Activated CD4-positive, alpha-beta T cell treated with anti-CD3 and anti-CD28 coated beads for 48 hours (primary cell): ENCODE data around the gene FBXL17.
"Not testable (repeated sequence)": the region's sequence is repeated elsewhere in the genome, so short reads cannot be mapped to it uniquely, and the experiment has no call there.

Experiments used
- DNase-seq: peaks from one replicate; pipeline ENCODE4 v3.0.0-alpha.2; 2020

The FBXL17 gene

GRCh38 chr5:108238936-108239887, 142.7 kb downstream of the FBXL17 start:
- no peak for DNase-seq

- no peak for DNase-seq
Observed at GRCh38 chr5:108238461-108238860, 143.4 kb downstream of the FBXL17 start.

- DNase-seq = no peak
Observed at GRCh38 chr5:108233617-108234155, 148.2 kb downstream of the FBXL17 start.

GRCh38 chr5:108232805-108233204, 149.1 kb downstream of the FBXL17 start:
- no peak for DNase-seq

GRCh38 chr5:108222011-108222410, 159.9 kb downstream of the FBXL17 start:
- no peak for DNase-seq

GRCh38 chr5:108220834-108221233, 161.1 kb downstream of the FBXL17 start:
- no peak for DNase-seq

GRCh38 chr5:108216890-108217289, 165.0 kb downstream of the FBXL17 start:
- DNase-seq = no peak

GRCh38 chr5:108214857-108215256, 167.0 kb downstream of the FBXL17 start:
- no peak for DNase-seq

GRCh38 chr5:108212775-108213346, 169.0 kb downstream of the FBXL17 start:
- DNase-seq = no peak

- no peak for DNase-seq
Observed at GRCh38 chr5:108206707-108207106, 175.2 kb downstream of the FBXL17 start.

- no peak for DNase-seq
Observed at GRCh38 chr5:108201721-108202120, 180.2 kb downstream of the FBXL17 start.

- no peak for DNase-seq
Observed at GRCh38 chr5:108196276-108196675, 185.6 kb downstream of the FBXL17 start.

GRCh38 chr5:108193021-108193795, 188.7 kb downstream of the FBXL17 start:
- DNase-seq = no peak

GRCh38 chr5:108184940-108185339, 197.0 kb downstream of the FBXL17 start:
- DNase-seq = no peak

- DNase-seq = no peak
Observed at GRCh38 chr5:108181975-108182374, 199.9 kb downstream of the FBXL17 start.

- no peak for DNase-seq
Observed at GRCh38 chr5:108174286-108174685, 207.6 kb downstream of the FBXL17 start.

- DNase-seq = no peak
Observed at GRCh38 chr5:108171759-108172158, 210.1 kb downstream of the FBXL17 start.

- no peak for DNase-seq
Observed at GRCh38 chr5:108168915-108169314, 213.0 kb downstream of the FBXL17 start.

- DNase-seq = no peak
Observed at GRCh38 chr5:108167174-108167573, 214.7 kb downstream of the FBXL17 start.

GRCh38 chr5:108164574-108164973, 217.3 kb downstream of the FBXL17 start:
- no peak for DNase-seq

- DNase-seq = not testable (repeated sequence)
Observed at GRCh38 chr5:108152854-108153253, 229.0 kb downstream of the FBXL17 start.

- no peak for DNase-seq
Observed at GRCh38 chr5:108149369-108149768, 232.5 kb downstream of the FBXL17 start.

- DNase-seq = no peak
Observed at GRCh38 chr5:108148715-108149139, 233.2 kb downstream of the FBXL17 start.
